ENCODE data around the gene CD55. TPM values are rescaled to one million over a fixed set of nuclear protein-coding genes. Genes with fewer than 3 reads are reported as not detected.

Gene CD55
- total RNA-seq, 1 donor from 2014 or later, result 4.0 TPM

- no peak for DNase-seq (ENCODE audit: low read depth, low spot score)
- no peak overlapping the region for H3K27ac Mint-ChIP-seq (ENCODE audit: unreplicated experiment)
- no peak for TF ChIP-seq CTCF (conservative IDR thresholded peaks at IDR 0.05)
These were observed 42.4 kb downstream of the CD55 start for GRCh38 chr1:207363871-207364270.

GRCh38 chr1:207364614-207365013 is 43.1 kb downstream of the CD55 start:
- Mint-ChIP-seq H3K4me1 (no peaks in the 10 kb centered on the region), H3K27ac (ENCODE audit: unreplicated experiment) (no peak overlapping the region), H3K36me3 (ENCODE audit: low read depth) (no peaks in the 10 kb centered on the region), H3K4me3 (no peak overlapping the region), H3K27me3 (ENCODE audit: low read depth) (no peaks in the 10 kb centered on the region), H3K9me3 (no peaks in the 10 kb centered on the region)
- DNase-seq (ENCODE audit: low read depth, low spot score), result no peak
- TF ChIP-seq CTCF (conservative IDR thresholded peaks at IDR 0.05), result no peak

More at GRCh38 chr1:207363871-207364270, 42.4 kb downstream of the CD55 start:
- Mint-ChIP-seq H3K9me3 (no peaks in the 10 kb centered on the region), H3K36me3 (ENCODE audit: low read depth) (no peaks in the 10 kb centered on the region), H3K27me3 (ENCODE audit: low read depth) (no peaks in the 10 kb centered on the region), H3K4me1 (no peaks in the 10 kb centered on the region), H3K4me3 (no peak overlapping the region)

- H3K9me3 Mint-ChIP-seq, result no peaks in the 10 kb centered on the region
- H3K36me3 Mint-ChIP-seq (ENCODE audit: low read depth), result no peaks in the 10 kb centered on the region
These were observed 43.6 kb downstream of the CD55 start for GRCh38 chr1:207365063-207365462.

GRCh38 chr1:207366022-207366421 is 44.5 kb downstream of the CD55 start:
- no peak for DNase-seq (ENCODE audit: low read depth, low spot score)
- Mint-ChIP-seq H3K27me3 (ENCODE audit: low read depth) (no peaks in the 10 kb centered on the region), H3K9me3 (no peaks in the 10 kb centered on the region), H3K27ac (ENCODE audit: unreplicated experiment) (no peak overlapping the region), H3K36me3 (ENCODE audit: low read depth) (no peaks in the 10 kb centered on the region), H3K4me1 (no peaks in the 10 kb centered on the region), H3K4me3 (no peak overlapping the region)
- no peak for TF ChIP-seq CTCF (conservative IDR thresholded peaks at IDR 0.05)

More at GRCh38 chr1:207365063-207365462, 43.6 kb downstream of the CD55 start:
- TF ChIP-seq CTCF (conservative IDR thresholded peaks at IDR 0.05), result no peak
- Mint-ChIP-seq H3K27me3 (ENCODE audit: low read depth) (no peaks in the 10 kb centered on the region), H3K27ac (ENCODE audit: unreplicated experiment) (no peak overlapping the region), H3K4me3 (no peak overlapping the region), H3K4me1 (no peaks in the 10 kb centered on the region)
- no peak for DNase-seq (ENCODE audit: low read depth, low spot score)

- Mint-ChIP-seq H3K4me3 (no peak overlapping the region), H3K27ac (ENCODE audit: unreplicated experiment) (no peak overlapping the region), H3K9me3 (no peaks in the 10 kb centered on the region), H3K36me3 (ENCODE audit: low read depth) (no peaks in the 10 kb centered on the region), H3K27me3 (ENCODE audit: low read depth) (peaks cover 8% of the 10 kb centered on the region), H3K4me1 (no peaks in the 10 kb centered on the region)
- no peak for DNase-seq (ENCODE audit: low read depth, low spot score)
- TF ChIP-seq CTCF (conservative IDR thresholded peaks at IDR 0.05), result no peak
These were observed 67.2 kb downstream of the CD55 start for GRCh38 chr1:207388721-207389120.

Measured in neural crest cell (in vitro differentiated cells).